ENCODE measurements around the gene PRMT2.

- no peak for TF ChIP-seq USF2 (CRISPR knock-in tag; IDR thresholded peaks at IDR 0.05)
- TF ChIP-seq CTCF (IDR thresholded peaks at IDR 0.05), result no peak
- TF ChIP-seq MLX (CRISPR knock-in tag; IDR thresholded peaks at IDR 0.05), result no peak
- TF ChIP-seq FOXJ3 (CRISPR knock-in tag; IDR thresholded peaks at IDR 0.05; ENCODE audit: borderline replicate concordance), result no peak
- TF ChIP-seq MAX (CRISPR knock-in tag; IDR thresholded peaks at IDR 0.05), result no peak
- TF ChIP-seq ZBTB43 (CRISPR knock-in tag; IDR thresholded peaks at IDR 0.05), result no peak
- no peak for TF ChIP-seq GRHL2 (CRISPR knock-in tag; IDR thresholded peaks at IDR 0.05; ENCODE audit: insufficient replicate concordance, severe bottlenecking)
- no peak for TF ChIP-seq ZNF416 (CRISPR knock-in tag; IDR thresholded peaks at IDR 0.05)
- no peak for TF ChIP-seq ATF1 (CRISPR knock-in tag; IDR thresholded peaks at IDR 0.05)
These were observed 40.3 kb downstream of the PRMT2 start for GRCh38 chr21:46675595-46676280.
